Measurements from ENCODE around the gene SYT2.
"Not testable (repeated sequence)": the region's sequence is repeated elsewhere in the genome, so short reads cannot be mapped to it uniquely, and the experiment has no call there.

The SYT2 gene

GRCh38 chr1:202716654-202717053, 6.4 kb upstream of the SYT2 start:
- H3K4me3 ChIP-seq (replicated peaks; ENCODE audit: low read depth, low read length), result no peak overlapping the region
- DNase-seq (ENCODE audit: extremely low read depth, low read depth), result no peak
- TF ChIP-seq, protein P1, sequence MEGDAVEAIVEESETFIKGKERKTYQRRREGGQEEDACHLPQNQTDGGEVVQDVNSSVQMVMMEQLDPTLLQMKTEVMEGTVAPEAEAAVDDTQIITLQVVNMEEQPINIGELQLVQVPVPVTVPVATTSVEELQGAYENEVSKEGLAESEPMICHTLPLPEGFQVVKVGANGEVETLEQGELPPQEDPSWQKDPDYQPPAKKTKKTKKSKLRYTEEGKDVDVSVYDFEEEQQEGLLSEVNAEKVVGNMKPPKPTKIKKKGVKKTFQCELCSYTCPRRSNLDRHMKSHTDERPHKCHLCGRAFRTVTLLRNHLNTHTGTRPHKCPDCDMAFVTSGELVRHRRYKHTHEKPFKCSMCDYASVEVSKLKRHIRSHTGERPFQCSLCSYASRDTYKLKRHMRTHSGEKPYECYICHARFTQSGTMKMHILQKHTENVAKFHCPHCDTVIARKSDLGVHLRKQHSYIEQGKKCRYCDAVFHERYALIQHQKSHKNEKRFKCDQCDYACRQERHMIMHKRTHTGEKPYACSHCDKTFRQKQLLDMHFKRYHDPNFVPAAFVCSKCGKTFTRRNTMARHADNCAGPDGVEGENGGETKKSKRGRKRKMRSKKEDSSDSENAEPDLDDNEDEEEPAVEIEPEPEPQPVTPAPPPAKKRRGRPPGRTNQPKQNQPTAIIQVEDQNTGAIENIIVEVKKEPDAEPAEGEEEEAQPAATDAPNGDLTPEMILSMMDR (IDR thresholded peaks at IDR 0.05; ENCODE audit: low read depth, low read length, missing control alignments), result no peak

DNA sequence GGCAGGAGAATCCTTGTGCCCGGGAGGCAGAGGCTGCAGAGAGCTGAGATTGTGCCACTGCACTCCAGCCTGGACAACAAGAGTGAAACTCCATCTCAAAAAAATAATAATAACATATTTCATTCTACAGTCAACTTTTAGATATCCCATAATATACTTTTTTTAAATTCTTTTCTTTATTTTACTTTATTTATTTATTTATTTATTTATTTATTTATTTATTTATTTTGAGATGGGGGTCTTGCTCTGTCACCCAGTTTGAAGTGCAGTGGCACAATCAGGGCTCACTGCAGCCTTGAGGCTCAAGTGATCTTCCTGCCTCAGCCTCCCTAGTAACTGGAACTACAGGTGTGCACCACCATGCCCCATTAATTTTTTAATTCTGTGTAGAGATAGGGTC, 3.9 kb upstream of the SYT2 start:
- not testable (repeated sequence) for H3K4me3 ChIP-seq (replicated peaks; ENCODE audit: low read depth, low read length); DNase-seq (ENCODE audit: extremely low read depth, low read depth)

DNA sequence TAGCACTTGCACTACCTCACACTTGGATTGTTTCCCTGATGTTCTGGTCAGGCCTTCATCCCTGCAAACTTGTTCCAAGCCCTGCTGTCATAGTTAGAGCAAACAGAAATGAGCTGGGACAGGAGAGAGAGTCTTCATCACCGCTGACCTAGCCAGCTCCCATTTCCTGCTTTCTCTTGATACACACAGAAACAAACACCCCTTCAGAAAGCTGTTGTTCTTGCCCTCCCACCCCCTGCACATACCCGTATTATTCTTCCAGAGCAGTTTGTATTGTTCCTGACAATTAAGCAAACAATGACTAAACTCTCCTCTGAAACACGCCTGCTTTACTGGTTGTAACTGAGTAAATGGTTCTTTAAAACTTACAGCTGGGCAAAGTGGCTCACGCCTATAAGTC, 2.9 kb upstream of the SYT2 start:
- TF ChIP-seq, protein P1 (IDR thresholded peaks at IDR 0.05; ENCODE audit: low read depth, low read length, missing control alignments), result no peak
- no peak for DNase-seq (ENCODE audit: extremely low read depth, low read depth)
- no peak overlapping the region for H3K4me3 ChIP-seq (replicated peaks; ENCODE audit: low read depth, low read length)

GRCh38 chr1:202711949-202712635, 1.8 kb upstream of the SYT2 start:
- TF ChIP-seq, protein P1 (IDR thresholded peaks at IDR 0.05; ENCODE audit: low read depth, low read length, missing control alignments), result no peak
- H3K4me3 ChIP-seq (replicated peaks; ENCODE audit: low read depth, low read length), result no peak overlapping the region
- DNase-seq (ENCODE audit: extremely low read depth, low read depth), result no peak

DNA sequence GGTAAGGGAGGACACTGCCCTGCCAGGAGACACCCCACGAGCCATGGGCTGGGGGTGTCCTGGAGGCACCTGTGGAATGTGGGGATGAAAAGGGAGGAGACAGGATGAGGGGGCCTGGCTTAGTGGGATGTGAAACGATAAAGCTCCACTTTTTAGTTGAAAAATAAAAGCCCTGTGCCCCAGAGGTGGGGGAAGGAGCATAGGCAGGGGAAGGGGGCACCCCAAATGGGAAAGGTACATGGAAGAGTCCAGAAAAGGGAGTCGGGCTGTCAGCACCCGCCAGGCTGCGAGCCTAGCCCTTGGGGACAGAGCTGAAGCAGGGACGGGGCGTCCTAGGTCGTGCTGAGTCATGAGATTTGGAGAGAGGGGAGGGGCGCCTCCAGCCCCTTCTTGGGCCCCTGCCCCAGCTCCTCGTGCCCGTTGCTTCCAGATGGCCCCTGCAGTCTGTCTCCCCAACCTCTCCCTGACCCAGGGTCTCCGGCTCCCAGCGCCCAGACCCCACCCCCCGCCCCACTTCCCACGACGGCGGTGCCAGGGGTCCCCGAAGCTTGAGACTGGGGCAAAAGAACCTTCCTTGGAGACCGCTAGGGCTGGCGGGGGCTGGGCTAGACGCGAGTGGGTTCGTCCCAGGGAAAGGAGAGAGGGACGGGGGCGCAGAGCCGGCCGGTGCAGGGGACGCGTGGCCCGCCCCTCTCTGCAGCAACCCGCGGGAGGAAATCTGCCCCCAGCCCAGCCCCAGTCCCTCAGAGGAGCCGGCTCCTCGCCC, 795 bp downstream of the SYT2 start:
- TF ChIP-seq, protein P1 (IDR thresholded peaks at IDR 0.05; ENCODE audit: low read depth, low read length, missing control alignments), result no peak
- no peak for DNase-seq (ENCODE audit: extremely low read depth, low read depth)
- H3K4me3 ChIP-seq (replicated peaks; ENCODE audit: low read depth, low read length), result peak overlapping the region; percentile 17; the same call in 1 of the 2 replicates

GRCh38 chr1:202708456-202709275, 1.6 kb downstream of the SYT2 start:
- no peak overlapping the region for H3K4me3 ChIP-seq (replicated peaks; ENCODE audit: low read depth, low read length)
- TF ChIP-seq, protein P1 (IDR thresholded peaks at IDR 0.05; ENCODE audit: low read depth, low read length, missing control alignments), result no peak
- DNase-seq (ENCODE audit: extremely low read depth, low read depth), result no peak

GRCh38 chr1:202706851-202707250, 3.4 kb downstream of the SYT2 start:
- no peak for DNase-seq (ENCODE audit: extremely low read depth, low read depth)
- TF ChIP-seq, protein P1 (IDR thresholded peaks at IDR 0.05; ENCODE audit: low read depth, low read length, missing control alignments), result no peak

More at GRCh38 chr1:202706851-202707250, 3.4 kb downstream of the SYT2 start:
- H3K4me3 ChIP-seq (replicated peaks; ENCODE audit: low read depth, low read length), result no peak overlapping the region

Data from HFF-Myc (cell line).